Astrocyte (in vitro differentiated cells and primary cell): Measurements from ENCODE around the gene STX1A. TPM values are rescaled to one million over a fixed set of nuclear protein-coding genes. Genes with fewer than 3 reads are reported as not detected.

Source experiments
- DNase-seq: peaks from one replicate; pipeline ENCODE4 v3.0.0-alpha.2; 2010; ENCODE audit warnings: low read depth
- FAIRE-seq: peaks from 2 replicates; lab custom pipeline; 2011; peaks lifted over from hg19 to GRCh38; lab: Jason Lieb, UNC
- H2AFZ ChIP-seq: 2 replicates; pipeline ENCODE4 v1.6.0; 2012; ENCODE audit warnings: low read depth, low read length, inconsistent platforms
- H3K27ac ChIP-seq: 2 replicates; pipeline ENCODE4 v1.5.1; 2011; ENCODE audit warnings: low read depth, low read length, inconsistent platforms
- H3K27me3 ChIP-seq: 2 replicates; pipeline ENCODE4 v1.6.0; 2011; ENCODE audit warnings: low read length, inconsistent platforms; ENCODE audit not compliant: insufficient read depth
- H3K36me3 ChIP-seq: 2 replicates; pipeline ENCODE4 v1.5.1; 2011; ENCODE audit warnings: low read length, inconsistent platforms; ENCODE audit not compliant: insufficient read depth
- H3K4me1 ChIP-seq: 2 replicates; pipeline ENCODE4 v1.5.1; 2011; ENCODE audit warnings: low read length, inconsistent platforms; ENCODE audit not compliant: insufficient read depth
- H3K4me2 ChIP-seq: 2 replicates; pipeline ENCODE4 v1.6.0; 2012; ENCODE audit warnings: low read length, inconsistent platforms
- H3K4me3 ChIP-seq: 2 replicates; pipeline ENCODE4 v1.5.1; 2011; ENCODE audit warnings: low read depth, mild to moderate bottlenecking, low read length, inconsistent platforms; ENCODE audit not compliant: insufficient read depth
- H3K79me2 ChIP-seq: 2 replicates; pipeline ENCODE4 v1.6.0; 2012; ENCODE audit warnings: mild to moderate bottlenecking, low read length, inconsistent platforms; ENCODE audit not compliant: insufficient read depth
- H3K9ac ChIP-seq: 2 replicates; pipeline ENCODE4 v1.6.0; 2012; ENCODE audit warnings: mild to moderate bottlenecking, low read length, inconsistent platforms
- H3K9me3 ChIP-seq: 2 replicates; pipeline ENCODE4 v1.5.1; 2012; ENCODE audit warnings: low read depth, mild to moderate bottlenecking, low read length, inconsistent platforms; ENCODE audit not compliant: insufficient read depth
- H4K20me1 ChIP-seq: 2 replicates; pipeline ENCODE4 v1.6.0; 2012; ENCODE audit warnings: low read length, inconsistent platforms; ENCODE audit not compliant: insufficient read depth
- H3K27ac Mint-ChIP-seq: one replicate; pipeline ENCODE4 v1.8.0; 2021; ENCODE audit warnings: mild to moderate bottlenecking, mixed read lengths; ENCODE audit not compliant: unreplicated experiment
- H3K27me3 Mint-ChIP-seq: one replicate; pipeline ENCODE4 v1.8.0; 2021; ENCODE audit warnings: low read depth, mixed read lengths; ENCODE audit not compliant: unreplicated experiment
- H3K36me3 Mint-ChIP-seq: one replicate; pipeline ENCODE4 v1.8.0; 2021; ENCODE audit warnings: low read depth, mixed read lengths; ENCODE audit not compliant: unreplicated experiment
- H3K4me1 Mint-ChIP-seq: one replicate; pipeline ENCODE4 v1.8.0; 2021; ENCODE audit warnings: low read depth, mixed read lengths; ENCODE audit not compliant: unreplicated experiment
- H3K4me3 Mint-ChIP-seq: one replicate; pipeline ENCODE4 v1.8.0; 2021; ENCODE audit warnings: mild to moderate bottlenecking, moderate library complexity, mixed read lengths; ENCODE audit not compliant: unreplicated experiment
- H3K9me3 Mint-ChIP-seq: one replicate; pipeline ENCODE4 v1.8.0; 2021; ENCODE audit warnings: mild to moderate bottlenecking, mixed read lengths; ENCODE audit not compliant: unreplicated experiment
- CTCF ChIP-seq: IDR thresholded peaks from 2 replicates; pipeline ENCODE4 v1.5.1; 2011; ENCODE audit warnings: low read depth, mild to moderate bottlenecking, inconsistent platforms, low read length, moderate library complexity; ENCODE audit not compliant: insufficient read depth
- EZH2 ChIP-seq: IDR thresholded peaks from 2 replicates; pipeline ENCODE4 v1.6.1; 2012; ENCODE audit warnings: mild to moderate bottlenecking, low read length, inconsistent platforms; ENCODE audit not compliant: insufficient read depth
- total RNA-seq: library from RNA; stranded (reverse); gene quantifications from 2 replicates; pipeline ENCODE4 v1.2.1, GENCODE V29; 2021

Gene STX1A
- total RNA-seq, 1 donor from 2014 or later: 19.7 TPM

- H3K4me3 Mint-ChIP-seq: peak overlapping the region; percentile 89
- peaks cover 8% of the 10 kb centered on the region for H3K4me1 ChIP-seq
- peak overlapping the region; percentile 83 for H2AFZ ChIP-seq
- H3K27ac ChIP-seq: no peak overlapping the region
- H3K4me3 ChIP-seq: peak overlapping the region; percentile 67
- no peaks in the 10 kb centered on the region for H3K79me2 ChIP-seq
- peaks cover 3% of the 10 kb centered on the region for H3K9me3 Mint-ChIP-seq
- FAIRE-seq (no peak), DNase-seq (peak; percentile 4)
- peak overlapping the region; percentile 78 for H3K9ac ChIP-seq
- H3K27me3 Mint-ChIP-seq: peaks cover 14% of the 10 kb centered on the region
- no peaks in the 10 kb centered on the region for H4K20me1 ChIP-seq
- no peaks in the 10 kb centered on the region for H3K4me1 Mint-ChIP-seq
- H3K27me3 ChIP-seq: no peaks in the 10 kb centered on the region
- no peaks in the 10 kb centered on the region for H3K36me3 ChIP-seq
- TF ChIP-seq CTCF (no peak), EZH2 (no peak)
- peak overlapping the region; percentile 93 for H3K4me2 ChIP-seq
- H3K36me3 Mint-ChIP-seq: peaks cover 7% of the 10 kb centered on the region
- no peak overlapping the region for H3K27ac Mint-ChIP-seq
- H3K9me3 ChIP-seq: no peaks in the 10 kb centered on the region
These were observed 51.2 kb downstream of the STX1A start for GRCh38 chr7:73668103-73668885.

GRCh38 chr7:73667344-73668102 is 51.9 kb downstream of the STX1A start, which contains the start of gene VPS37D:
VPS37D (plus strand) TSS chr7:73667831; CDS start chr7:73667959, 128 bp downstream.
- peaks cover 7% of the 10 kb centered on the region for H3K36me3 Mint-ChIP-seq
- no peaks in the 10 kb centered on the region for H3K4me1 Mint-ChIP-seq
- FAIRE-seq: no peak
- H3K4me3 ChIP-seq: peak within 1 kb of the TSS; percentile 67
- no peaks in the 10 kb centered on the region for H4K20me1 ChIP-seq
- H3K27ac Mint-ChIP-seq: no peak within 1 kb of the TSS
- H3K4me2 ChIP-seq: peak within 1 kb of the TSS; percentile 93
- peak within 1 kb of the TSS; percentile 83 for H2AFZ ChIP-seq
- peak; percentile 34 for TF ChIP-seq CTCF
- TF ChIP-seq EZH2: no peak
- no peaks in the 10 kb centered on the region for H3K36me3 ChIP-seq
- H3K9me3 Mint-ChIP-seq: peaks cover 7% of the 10 kb centered on the region
- peaks cover 8% of the 10 kb centered on the region for H3K4me1 ChIP-seq
- no peaks in the 10 kb centered on the region for H3K9me3 ChIP-seq
- peak; percentile 57 for DNase-seq
- H3K79me2 ChIP-seq: no peaks in the 10 kb centered on the region
- H3K4me3 Mint-ChIP-seq: peak within 1 kb of the TSS; percentile 89
- no peaks in the 10 kb centered on the region for H3K27me3 ChIP-seq
- H3K27me3 Mint-ChIP-seq: peaks cover 15% of the 10 kb centered on the region
- no peak within 1 kb of the TSS for H3K27ac ChIP-seq
- H3K9ac ChIP-seq: peak within 1 kb of the TSS; percentile 78
